HL-60 (cell line): ENCODE results near the gene AIPL1.

Source experiments
- CTCF ChIP-seq: IDR thresholded peaks from one replicate; pipeline ENCODE4 v1.5.1; 2011; ENCODE audit warnings: low read length, control low read depth, inconsistent platforms; ENCODE audit not compliant: insufficient read depth
- TF ChIP-seq, protein P1 (sequence below): IDR thresholded peaks from 2 replicates; pipeline ENCODE4 v1.6.1; 2012; ENCODE audit warnings: low read depth; ENCODE audit not compliant: insufficient replicate concordance

- TF ChIP-seq CTCF = no peak
- TF ChIP-seq, protein P1, sequence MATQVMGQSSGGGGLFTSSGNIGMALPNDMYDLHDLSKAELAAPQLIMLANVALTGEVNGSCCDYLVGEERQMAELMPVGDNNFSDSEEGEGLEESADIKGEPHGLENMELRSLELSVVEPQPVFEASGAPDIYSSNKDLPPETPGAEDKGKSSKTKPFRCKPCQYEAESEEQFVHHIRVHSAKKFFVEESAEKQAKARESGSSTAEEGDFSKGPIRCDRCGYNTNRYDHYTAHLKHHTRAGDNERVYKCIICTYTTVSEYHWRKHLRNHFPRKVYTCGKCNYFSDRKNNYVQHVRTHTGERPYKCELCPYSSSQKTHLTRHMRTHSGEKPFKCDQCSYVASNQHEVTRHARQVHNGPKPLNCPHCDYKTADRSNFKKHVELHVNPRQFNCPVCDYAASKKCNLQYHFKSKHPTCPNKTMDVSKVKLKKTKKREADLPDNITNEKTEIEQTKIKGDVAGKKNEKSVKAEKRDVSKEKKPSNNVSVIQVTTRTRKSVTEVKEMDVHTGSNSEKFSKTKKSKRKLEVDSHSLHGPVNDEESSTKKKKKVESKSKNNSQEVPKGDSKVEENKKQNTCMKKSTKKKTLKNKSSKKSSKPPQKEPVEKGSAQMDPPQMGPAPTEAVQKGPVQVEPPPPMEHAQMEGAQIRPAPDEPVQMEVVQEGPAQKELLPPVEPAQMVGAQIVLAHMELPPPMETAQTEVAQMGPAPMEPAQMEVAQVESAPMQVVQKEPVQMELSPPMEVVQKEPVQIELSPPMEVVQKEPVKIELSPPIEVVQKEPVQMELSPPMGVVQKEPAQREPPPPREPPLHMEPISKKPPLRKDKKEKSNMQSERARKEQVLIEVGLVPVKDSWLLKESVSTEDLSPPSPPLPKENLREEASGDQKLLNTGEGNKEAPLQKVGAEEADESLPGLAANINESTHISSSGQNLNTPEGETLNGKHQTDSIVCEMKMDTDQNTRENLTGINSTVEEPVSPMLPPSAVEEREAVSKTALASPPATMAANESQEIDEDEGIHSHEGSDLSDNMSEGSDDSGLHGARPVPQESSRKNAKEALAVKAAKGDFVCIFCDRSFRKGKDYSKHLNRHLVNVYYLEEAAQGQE = no peak
Observed at GRCh38 chr17:6456914-6457687, 22.2 kb upstream of the AIPL1 start.
